ENCODE data around the gene GALNT16.
"Not testable (repeated sequence)": the region's sequence is repeated elsewhere in the genome, so short reads cannot be mapped to it uniquely, and the experiment has no call there.

GALNT16 gene

GRCh38 chr14:69285661-69286255 is 25.8 kb downstream of the GALNT16 start:
- no peak for DNase-seq (ENCODE audit: low spot score)

GRCh38 chr14:69287098-69288010 is 27.4 kb downstream of the GALNT16 start:
- DNase-seq (ENCODE audit: low spot score) = no peak

DNA sequence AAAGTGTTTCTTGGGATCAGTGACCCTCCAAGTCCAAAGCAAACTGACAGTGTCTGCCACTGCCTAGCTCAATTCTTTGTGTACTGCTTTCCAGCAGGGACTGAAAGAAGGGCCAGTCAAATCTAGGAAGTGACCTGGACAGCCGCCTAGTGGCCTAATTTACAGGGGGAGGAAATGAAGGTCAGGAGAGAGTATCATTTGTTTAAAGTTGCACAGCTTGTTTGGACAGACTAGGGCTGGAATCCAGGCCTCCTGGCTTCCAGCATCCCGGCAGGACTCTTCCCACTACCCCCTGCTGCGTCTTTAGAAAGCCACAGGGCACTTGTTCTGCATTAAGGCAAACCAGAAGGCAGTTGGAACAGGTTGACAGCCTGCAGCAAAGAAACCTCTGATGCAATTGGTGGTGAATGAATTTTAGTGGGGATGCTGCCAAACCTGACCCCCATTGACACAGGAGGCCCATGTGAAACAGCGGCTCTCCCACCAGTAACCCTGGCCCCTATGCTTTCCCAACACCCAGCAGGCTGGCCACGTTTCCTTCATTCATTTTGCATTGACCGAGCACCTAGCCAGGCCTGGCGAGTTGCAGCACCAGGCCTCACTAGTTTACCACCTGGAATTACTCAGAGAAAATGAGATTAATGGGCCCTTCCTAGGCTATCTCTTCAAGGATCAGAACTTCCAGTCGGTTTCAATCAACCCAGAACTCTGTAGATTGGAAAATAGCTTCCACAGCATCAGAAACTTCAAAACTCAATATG is 28.2 kb downstream of the GALNT16 start:
- no peak for DNase-seq (ENCODE audit: low spot score)

- no peak for DNase-seq (ENCODE audit: low spot score)
These were observed 29.2 kb downstream of the GALNT16 start for GRCh38 chr14:69288956-69289705.

DNA sequence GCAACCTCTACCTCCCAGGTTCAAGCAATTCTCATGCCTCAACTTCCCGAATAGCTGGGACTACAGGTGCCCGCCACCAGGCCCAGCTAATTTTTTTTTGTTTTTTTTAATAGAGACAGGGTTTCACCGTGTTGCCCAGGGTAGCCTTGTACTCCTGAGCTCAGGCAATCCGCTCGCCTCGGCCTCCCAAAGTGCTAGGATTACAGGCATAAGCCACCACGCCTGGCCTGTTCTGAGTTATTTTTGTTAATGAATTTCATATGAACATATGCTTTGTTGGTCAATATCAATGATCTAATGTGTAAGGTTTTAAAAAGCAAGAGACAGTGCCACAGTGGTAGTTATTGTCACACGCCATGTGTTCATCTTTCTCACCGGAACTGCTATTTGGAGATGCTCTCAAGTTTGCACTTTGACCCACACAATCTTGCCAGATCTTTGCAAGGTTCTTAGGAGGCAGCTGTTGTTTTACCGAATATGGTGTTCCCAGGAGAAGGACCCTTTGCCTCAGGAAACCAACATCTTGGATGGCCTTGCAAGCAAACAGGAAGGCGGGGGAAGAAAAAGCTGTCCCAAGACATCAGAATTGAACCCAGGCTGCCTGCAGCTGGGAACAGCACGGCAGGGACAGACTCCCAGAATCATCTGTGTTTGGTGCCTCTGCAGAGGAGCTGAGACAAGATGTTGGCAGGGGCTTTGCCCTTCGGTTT is 30.0 kb downstream of the GALNT16 start:
- DNase-seq (ENCODE audit: low spot score) = no peak

GRCh38 chr14:69290881-69291280 is 30.9 kb downstream of the GALNT16 start:
- DNase-seq (ENCODE audit: low spot score) = not testable (repeated sequence)

- no peak for DNase-seq (ENCODE audit: low spot score)
These were observed 31.4 kb downstream of the GALNT16 start for GRCh38 chr14:69291396-69291795.

DNA sequence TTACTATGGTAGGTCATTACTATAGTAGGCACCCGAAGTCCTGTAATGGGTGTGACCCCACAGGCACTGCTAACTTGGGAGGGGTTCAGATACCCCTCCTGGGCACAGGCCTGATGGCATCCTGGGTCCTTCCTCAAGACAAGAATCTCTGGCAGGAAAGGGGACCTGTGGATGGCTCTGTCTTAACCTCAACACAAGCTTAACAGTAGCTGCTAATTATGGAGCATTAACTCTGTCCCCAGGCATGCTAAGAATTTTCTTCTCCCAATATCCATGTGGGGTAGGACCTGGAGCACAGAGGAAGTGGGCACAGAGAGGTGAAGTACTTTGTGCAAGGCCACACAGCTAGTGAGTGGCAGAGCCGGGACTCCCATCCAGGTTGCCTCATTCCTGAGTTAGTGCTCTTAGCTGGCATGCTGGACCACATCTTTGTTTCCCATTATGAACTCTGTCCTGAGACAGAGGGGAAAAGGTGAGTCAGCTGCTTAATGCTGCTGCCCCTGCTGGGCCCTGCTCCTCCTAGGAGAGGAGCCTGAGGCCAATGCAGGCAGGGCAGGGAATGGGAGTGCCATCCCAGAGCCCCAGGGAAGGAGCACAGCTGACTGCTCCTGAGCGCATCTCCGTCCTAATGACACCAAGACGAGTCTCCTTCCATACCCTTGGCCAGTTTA is 32.1 kb downstream of the GALNT16 start:
- no peak for DNase-seq (ENCODE audit: low spot score)

DNA sequence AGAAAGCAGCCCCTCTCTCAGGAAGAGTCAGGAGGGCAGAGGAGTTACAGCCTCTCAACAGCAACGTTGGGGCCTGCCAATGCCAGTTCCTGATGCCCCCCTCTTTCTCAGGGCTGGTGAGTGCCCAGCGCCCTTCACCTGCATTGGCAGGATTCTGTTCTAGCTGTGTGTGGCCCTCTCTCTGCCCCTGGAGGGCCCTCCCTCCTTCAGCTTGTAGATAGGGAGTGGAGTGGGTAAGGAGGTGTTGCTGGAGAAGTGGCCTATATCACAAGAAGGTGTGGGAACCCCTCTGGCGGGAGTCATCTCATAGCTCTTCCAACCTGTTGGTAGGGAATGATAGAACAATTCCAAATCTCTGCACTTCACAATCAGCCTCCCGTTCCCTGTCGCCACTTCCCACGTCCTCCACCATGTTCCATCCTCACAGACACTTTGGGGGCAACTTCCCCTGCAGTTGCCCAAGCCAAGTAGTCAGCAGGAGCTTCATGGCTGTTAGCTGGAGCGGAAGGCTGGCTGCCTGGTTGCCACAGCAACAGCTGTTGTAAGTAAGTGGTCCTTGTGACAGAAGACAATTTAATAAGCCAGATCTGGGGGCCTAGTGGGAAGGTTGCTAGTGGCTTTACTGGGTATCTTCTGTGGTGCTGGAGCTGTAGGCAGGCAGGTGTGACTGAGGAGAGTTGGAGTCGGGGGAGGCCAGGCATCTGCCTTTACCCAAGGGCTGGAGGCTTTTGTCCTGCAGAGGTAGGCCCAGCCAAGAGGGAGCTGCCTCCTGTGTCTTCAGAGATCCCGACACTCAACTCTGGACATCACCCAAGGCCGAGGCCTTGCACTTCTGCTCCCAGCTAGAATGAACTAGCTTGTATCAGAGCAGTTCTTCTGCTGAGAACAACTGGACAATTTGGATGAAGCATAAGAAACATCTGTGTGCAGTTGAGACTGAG is 38.4 kb downstream of the GALNT16 start:
- no peak for DNase-seq (ENCODE audit: low spot score)

- no peak for DNase-seq (ENCODE audit: low spot score)
These were observed 39.5 kb downstream of the GALNT16 start for GRCh38 chr14:69299286-69300035.

GRCh38 chr14:69300601-69301221 is 40.8 kb downstream of the GALNT16 start:
- no peak for DNase-seq (ENCODE audit: low spot score)

DNA sequence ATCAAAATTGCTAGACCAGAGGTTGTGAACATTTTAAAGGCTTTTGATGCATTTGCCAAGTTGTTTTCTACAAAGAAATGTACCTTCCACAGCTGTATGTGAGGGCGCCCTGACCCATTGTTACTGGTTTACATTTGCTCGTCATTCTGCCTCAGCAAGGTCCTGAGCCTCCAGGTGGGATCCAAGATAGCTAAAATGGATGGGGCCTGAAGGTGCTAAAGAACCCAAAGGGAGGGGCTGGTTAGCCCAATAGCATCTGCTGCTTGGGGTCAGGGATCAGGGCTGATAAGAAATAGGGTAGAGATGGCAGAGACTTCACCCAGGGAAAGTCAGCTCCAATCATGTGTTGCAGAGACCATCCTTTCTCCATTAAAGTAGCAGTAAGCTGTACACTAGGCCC is 43.1 kb downstream of the GALNT16 start:
- DNase-seq (ENCODE audit: low spot score) = no peak

- DNase-seq (ENCODE audit: low spot score) = no peak
These were observed 52.6 kb downstream of the GALNT16 start for GRCh38 chr14:69312608-69313007.

DNA sequence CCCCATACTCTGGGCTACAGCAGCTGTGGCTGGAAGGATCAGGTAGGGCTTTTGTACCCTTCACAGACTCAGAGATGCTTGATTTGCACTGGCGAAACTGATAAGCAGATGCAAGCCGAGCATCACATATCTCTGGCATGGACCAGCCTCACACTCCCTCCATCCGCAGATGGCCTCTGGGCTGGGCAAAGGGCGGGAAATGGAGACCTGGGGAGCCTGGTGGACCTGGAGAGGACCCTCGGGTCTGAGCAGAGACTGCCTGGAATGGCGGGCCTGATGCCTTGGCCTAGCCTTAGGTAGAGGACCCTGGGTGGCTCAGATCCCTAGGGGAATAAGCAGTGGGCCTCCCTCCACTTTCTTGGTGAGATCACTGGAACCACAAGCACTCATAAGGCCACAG is 53.2 kb downstream of the GALNT16 start:
- DNase-seq (ENCODE audit: low spot score) = no peak

DNA sequence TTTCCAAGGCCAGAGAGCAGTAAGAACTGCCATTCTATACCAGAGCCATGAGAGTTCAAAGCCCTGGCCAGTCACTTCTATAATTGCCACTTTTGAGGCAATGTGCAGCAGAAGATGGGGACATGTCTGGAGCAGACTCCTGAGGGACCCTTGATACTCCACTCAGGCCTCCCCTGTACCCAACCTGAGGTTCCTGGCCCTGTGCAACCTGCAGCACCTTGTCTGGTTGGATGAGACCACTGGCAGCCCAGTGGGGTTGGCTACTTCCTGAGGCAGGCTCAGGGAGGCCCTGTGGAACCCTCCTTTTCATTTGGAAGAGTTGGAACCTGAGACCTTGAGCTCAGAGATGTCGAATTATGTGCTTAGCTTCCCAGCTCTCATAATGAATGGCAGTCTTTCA is 54.4 kb downstream of the GALNT16 start:
- DNase-seq (ENCODE audit: low spot score) = no peak

GRCh38 chr14:69315301-69315700 is 55.3 kb downstream of the GALNT16 start:
- DNase-seq (ENCODE audit: low spot score) = no peak

GRCh38 chr14:69316449-69317101 is 56.6 kb downstream of the GALNT16 start:
- no peak for DNase-seq (ENCODE audit: low spot score)
